Fibroblast of skin of scalp (primary cell): Measurements from ENCODE around the gene KLHDC4.
A peak's percentile ranks its signal among the peaks of the same experiment; 100 is the strongest.
"Not testable (repeated sequence)": the region's sequence is repeated elsewhere in the genome, so short reads cannot be mapped to it uniquely, and the experiment has no call there.

ENCODE experiments used
- DNase-seq: peaks from one replicate; pipeline ENCODE4 v3.0.0-alpha.2; 2013

Gene KLHDC4

DNA sequence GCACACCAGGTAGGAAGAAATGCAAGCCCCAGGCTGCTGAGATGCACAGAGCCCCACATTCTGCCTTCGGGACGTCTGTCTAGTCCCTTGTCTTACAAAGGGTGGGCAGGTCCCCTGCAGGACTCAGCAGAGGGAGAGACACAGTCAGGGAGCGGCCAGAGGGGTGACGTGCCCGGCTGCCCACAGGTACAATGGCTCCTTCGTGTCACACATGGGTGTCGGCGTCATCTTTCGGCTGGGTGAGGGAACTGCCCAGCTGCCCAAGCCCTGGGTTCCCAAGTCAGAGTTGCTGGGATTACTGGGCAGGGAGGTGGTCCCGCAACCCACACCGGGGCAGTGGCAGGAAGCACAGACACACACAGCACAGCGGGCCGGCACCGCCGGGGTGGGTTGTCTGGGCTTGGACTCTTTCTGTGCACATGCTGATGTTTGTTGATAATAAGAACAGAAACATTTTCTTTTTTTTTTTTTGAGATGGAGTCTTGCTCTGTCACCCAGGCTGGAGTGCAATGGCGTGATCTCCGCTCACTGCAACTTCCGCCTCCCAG, 82.9 kb downstream of the KLHDC4 start:
- no peak for DNase-seq

DNA sequence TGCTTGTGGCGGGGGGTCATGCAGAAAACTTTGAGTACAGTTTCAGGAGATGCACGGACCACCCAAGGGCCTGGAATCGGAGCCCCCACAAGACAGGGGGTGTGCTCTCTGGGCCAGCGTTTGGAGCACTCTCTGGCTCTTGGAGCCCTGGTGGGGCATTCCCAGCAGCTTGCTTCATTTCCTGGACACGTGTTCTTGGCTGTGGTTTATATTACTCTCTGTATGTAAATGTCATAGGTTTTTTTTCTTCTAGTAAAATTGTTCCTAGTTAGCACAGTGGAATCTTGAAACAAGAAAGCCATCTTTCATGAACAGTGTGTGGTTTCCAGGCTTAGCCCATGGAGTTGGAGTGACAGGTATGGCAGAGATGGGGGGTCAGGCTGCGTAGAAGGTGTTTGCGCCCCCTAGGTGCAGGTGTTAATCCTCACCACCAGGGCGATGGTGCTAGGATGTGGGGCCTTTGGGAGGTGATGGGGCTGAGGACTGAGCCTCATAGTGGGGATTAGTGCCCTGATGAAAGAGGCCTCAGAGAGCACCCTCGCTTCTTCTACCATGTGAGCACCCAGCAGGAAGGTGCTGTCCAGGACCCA, 83.7 kb downstream of the KLHDC4 start:
- peak; percentile 71 for DNase-seq

DNA sequence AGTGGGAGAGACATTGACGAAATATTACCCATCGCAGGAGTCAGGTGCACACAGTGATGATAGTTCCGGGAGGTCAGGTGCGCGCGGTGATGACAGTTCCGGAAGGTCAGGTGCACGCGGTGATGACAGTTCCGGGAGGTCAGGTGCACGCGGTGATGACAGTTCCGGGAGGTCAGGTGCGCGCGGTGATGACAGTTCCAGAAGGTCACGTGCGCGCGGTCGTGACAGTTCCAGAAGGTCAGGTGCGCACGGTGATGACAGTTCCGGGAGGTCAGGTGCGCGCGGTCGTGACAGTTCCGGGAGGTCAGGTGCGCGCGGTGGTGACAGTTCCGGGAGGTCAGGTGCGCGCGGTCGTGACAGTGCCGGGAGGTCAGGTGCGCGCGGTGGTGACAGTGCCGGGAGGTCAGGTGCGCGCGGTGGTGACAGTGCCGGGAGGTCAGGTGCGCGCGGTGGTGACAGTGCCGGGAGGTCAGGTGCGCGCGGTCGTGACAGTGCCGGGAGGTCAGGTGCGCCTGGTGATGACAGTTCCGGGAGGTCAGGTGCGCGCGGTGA, 84.7 kb downstream of the KLHDC4 start:
- not testable (repeated sequence) for DNase-seq

DNA sequence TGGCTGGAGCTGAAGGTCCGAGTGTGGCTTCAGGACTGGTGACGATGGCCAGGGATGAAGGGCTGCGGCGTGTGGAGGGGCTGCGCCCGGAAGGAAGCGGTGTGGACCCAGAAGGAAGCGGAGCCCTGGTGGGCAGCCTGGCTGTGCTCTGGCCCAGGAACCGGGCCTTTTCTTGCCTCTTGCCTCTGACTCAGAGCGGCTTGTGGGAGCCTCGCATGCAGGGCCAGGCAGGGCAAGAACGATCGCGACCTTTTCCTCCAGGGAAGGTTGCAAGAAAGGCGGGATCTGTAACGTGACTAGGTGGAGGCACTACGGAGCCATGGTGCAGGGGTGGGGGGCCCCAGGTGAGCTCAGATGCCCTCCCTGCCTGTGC, 85.5 kb downstream of the KLHDC4 start:
- DNase-seq, result no peak

DNA sequence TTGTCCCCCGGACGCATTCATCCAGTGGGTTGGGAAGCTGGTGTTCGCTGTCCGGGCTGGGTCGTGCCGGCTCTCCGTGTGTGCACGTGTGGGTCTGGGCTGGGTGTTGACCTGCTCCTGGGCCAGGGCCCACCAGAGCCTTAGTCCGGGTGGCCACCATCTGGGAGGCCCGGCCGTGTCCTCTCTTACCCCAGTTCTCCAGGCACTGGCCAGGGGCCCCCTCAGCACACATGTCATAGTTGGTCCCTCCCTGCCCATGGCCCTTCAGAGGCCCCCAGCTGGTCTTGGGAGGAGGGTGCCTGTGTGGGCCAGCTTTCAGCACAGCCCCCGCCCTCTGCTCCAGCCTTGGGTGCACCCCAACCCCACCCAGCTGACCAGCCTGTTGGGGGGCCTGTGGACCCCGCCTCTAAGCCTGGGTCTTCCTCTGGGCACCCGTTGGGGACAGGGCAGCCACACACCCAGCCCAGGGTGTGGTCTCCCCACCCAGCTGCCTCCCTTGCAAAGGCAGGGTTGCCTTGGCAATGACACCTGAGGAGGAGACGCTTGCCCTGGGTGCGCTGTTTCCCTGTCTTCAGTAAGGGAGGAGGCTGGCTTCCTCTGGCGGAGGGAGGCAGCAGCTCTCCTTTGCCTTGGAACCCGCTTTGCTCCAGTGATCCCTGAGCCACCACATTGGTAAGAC, 86.1 kb downstream of the KLHDC4 start:
- no peak for DNase-seq

DNA sequence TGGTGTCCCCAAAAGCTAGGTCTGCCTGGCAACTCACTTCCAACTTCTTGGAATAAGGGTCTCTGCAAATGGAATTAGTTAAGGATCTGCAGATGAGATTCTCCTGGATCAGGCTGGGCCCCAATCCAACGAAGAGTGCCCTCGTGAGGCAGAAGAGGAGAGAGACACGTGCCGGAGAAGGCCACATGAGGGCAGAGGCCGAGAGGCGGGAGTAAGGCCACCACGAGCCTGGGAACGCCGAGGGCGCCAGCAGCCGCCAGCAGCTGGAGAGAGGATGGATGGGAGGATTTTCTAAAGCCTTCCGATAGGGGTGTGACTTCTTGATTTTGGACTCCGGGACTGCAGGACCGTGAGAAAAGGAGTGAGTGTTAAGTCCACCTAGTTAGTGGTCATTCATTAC, 87.2 kb downstream of the KLHDC4 start:
- DNase-seq, result no peak

DNA sequence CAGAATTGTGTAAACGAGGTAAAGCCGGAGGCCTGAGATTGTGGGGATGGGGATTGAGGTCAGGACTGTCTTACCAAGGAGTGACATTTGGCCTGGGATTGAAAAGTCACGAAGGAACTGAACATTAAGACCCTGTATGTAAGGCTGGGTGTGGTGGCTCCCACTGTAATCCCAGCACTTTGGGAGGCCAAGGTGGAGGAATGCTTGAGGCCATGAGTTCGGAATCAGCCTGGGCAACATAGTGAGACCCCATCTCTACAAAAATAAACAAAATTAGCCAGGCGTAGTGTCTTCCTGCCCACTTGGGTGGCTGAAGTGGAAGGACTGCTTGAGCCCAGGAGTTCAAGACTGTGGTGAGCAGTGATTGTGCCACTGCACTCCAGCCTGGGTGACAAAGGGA, 88.0 kb downstream of the KLHDC4 start:
- DNase-seq, result no peak

DNA sequence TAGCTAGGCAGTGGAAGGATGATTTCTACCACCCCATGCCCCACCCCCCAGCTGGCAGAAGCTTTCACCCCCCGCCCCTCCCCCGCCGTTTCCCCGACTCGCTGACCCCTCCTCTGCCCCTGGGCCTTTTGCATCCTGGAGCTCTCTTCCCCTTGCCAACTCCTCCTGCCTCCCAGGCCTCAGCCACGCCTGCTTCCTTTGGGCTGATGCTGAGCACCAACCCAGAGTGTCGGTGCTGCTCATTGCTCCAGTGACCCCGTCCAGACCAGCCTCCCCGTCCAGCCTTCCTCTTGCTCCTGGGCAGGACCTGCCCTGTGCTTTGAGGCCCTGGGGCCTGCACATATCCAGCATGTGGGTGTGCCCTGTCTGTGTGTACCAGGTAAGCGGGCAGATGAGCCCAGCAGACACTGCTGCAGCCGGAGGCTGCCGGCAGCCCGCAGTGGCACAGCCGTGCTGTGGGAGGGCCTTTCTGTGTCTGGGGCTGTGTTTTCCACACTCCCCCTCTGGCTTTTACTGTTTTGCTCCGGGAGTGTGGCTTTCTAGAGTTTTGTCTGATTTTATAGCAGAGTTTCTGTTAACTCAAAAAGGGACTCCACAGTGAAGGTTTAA, 90.6 kb downstream of the KLHDC4 start:
- DNase-seq, result no peak

DNA sequence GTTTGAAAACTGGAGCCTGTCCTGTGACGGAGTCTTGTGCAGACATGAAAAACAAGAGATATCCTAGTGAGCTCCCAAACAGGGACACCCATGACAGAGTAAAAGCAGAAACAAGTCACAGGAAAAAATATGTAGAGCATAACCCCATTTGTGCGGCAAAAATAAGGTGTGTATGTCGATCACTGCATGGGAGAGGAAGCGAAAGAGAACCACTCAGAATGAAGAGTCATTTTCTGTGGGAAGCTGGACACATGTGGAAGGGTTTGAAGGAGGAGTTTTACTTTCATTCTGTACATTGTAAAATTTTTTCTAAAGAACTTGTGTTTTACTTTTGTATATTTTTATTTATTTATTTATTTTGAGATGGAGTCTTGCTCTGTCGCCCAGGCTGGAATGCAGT, 91.4 kb downstream of the KLHDC4 start:
- no peak for DNase-seq

DNA sequence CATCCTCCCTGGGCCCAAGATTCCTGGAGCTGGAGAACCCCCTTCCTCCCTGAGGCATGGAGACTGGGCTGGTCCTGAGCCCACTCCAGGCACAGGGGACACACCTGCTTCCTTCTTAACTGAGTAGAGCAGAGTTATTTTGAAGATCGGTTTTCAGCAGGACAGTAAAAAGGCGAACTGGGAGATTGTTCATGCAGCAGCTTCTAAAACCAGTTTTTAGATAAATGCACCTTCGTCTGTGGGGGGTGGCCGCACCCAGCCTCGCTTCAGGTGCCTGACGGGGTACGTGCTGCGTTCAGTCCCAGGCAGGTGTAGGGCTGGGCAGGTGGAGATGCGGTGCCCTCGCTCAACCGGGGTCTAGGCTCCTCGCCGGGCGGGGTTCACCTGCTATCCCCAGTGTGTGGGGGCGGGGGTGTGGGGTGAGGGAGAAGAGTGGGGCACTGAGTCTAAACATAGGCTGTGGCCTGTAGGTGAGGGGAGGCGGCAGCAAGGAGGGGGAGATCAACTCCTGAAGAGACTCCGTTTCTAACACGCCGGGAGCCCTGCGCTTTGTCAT, 94.0 kb downstream of the KLHDC4 start:
- DNase-seq, result no peak

DNA sequence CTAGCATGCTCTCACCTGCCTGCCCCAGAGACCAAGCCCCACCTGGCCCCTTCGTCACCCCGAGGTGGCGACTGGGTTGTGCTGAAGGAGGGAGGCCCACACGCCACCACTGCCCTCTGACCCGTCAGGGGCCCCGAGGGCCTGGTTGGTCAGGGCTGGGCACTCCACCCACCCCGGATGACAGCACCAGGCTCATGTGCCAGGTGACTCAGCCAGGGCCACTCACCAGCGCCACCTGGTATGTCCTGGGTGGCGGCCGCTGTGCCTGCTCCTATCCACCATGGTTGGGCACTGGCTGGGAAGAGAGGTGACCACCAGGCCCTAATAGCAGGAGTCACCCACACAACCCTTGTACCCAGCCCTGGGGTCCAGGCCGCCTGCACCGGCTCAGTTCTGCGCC, 94.6 kb downstream of the KLHDC4 start:
- DNase-seq, result no peak

DNA sequence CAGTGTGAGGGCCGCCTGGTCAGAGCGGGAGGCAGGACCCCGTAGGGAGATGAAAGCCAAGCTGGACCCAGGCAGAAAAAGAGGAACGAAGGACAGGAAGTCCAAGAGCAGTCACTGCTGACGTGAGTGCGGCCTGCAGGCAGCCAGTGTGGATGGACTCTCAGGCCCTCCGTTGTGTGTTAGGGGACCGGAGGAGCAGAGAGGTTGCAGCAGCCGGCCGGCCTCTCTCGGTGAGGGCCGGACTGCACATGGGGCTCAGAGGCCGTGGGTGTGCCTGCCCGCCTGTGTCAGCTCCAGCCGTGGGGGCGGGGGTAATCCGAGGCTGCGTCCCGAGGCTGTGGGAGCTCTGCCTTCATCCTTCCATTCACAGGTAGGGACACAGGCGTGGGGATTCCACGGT, 96.1 kb downstream of the KLHDC4 start:
- DNase-seq, result no peak

DNA sequence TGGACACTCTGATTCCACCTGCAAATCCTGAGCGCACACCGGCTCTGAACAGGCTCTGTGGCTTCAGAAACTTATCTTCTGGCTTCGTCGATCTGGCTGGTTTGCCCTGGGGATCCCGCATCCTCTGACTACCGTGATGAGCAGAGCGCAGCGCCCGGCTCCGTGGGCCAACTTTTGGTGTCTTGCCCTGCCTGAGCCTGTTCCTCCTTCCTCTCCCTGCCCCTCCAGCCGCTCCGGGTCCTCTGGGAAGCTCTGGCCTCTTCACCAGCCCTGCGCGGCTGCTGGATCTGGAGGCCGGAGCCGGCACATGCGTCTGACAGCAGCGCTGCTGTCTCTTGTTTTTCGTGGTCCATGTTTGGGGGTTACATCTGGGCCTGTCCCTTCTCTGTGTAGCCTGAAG, 97.8 kb downstream of the KLHDC4 start:
- no peak for DNase-seq

DNA sequence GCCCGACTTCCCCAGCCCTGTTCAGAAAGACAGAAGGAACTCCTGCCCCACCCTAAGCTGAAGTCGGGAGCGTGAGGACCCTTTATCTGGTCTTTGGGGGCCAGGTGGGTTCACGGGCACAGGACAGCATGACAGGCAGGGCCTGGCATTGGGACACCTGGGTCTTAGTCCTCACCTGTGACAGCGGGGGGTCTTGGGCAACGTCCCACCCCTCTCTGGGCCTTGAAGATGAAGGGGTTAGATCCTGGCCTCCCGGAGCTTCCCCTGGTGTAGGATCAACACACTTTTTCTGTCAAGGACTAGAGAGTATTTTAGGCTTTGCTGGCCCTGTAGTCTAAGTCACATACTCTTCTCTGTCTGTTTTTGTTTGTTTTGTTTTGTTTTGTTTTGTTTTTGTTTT, 98.3 kb downstream of the KLHDC4 start:
- no peak for DNase-seq

DNA sequence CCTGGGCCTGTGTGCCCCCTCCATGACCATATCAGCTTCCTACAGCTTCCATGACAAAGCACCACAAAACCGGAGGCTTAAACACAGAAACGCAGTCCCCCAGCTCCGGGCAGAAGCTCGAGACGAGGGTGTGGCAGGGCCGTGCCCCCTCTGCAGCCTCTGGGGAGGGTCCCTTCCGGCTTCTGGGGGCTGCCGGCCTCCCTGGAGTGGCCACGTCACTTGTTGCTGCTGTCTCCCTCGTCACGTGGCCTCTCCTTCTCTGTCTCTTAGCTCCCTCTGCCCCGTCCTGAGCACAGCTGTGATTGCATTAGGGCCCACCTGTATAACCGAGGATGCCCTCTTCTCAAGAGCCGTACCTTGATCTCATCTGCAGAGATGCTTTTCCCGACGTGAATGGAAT, 98.9 kb downstream of the KLHDC4 start:
- no peak for DNase-seq

DNA sequence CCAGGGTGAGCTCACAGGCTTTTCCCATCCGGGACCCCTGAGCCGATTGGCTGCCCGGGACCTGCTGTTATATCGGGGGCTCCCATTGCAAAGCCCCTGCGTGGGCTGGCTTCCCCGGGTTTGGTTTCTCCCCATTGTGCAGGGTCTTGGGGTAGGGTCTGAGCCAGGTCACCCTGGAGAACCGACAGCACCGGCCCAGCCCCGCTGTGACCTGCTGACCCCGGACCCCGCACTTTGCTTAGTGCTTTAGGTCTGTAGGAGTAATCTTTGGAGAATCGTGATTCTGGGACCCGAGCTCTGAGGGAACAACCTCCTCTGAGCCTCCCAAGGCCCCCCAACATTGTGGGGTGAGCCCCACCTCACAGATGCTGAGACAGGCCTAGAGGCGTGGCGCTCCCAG, 100.6 kb downstream of the KLHDC4 start:
- DNase-seq, result no peak

DNA sequence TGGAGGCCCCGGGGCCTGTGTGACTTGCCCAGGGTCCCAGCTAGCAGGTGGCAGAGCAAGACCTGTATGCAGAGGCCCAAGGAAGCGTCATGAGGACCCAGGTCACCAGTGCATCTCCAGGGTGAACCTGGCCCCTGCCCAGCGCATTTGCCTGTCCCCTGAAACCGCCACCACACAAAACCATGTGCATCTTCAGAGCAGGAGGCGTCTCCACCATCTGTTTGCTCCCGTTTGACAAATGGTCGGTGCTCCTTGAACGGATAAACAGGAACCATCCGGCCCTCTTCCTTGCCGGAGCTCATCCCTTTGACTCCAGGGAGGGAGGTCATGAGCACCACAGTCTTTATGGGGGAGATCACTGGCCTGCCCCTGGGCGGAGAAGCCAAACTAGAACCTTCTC, 101.0 kb downstream of the KLHDC4 start:
- DNase-seq, result no peak

DNA sequence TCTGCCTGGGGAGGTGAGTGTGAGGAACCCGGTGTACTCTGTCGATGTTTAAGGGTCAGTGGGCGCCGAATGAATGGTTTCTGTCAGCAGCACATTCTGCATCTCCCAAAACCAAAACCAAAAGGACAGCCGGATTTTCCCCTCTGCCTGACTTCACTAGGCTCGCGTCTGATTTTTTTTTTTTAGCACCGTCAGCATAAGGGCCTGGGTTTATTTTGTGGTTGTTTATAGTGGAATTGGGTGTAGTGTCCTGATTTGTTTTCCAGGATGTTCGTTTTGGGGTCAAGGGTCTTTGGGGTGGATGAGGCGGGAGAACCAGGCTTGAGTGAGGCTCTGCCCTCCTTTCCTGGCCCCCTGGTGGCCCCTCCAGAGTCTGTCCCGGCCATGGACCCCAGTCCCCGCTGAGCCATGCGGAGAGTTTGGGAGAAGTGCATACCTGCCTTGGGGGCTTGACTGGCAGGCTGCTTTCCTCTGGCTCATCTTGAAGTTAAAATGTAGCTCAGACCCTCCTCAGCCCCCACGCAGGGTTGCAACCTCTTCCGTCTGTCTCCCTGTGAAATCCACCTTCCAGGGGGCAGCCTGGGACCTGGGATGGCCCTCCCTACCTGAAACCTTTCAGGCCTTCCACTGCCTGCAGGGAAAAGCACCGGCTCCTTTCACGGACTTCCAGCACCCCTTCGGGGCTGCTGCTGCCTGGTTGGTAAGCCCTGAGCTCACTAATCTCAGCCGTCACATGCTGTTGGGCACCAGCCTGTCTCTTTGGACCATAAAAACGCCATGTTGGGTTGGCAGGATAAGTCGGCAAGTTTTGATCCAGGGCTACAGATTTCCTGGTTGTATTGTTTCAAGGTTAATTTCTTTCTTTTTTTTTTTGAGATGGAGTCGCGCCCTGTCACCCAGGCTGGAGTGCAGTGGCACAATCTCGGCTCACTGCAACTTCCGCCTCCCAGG, 103.3 kb downstream of the KLHDC4 start:
- no peak for DNase-seq

DNA sequence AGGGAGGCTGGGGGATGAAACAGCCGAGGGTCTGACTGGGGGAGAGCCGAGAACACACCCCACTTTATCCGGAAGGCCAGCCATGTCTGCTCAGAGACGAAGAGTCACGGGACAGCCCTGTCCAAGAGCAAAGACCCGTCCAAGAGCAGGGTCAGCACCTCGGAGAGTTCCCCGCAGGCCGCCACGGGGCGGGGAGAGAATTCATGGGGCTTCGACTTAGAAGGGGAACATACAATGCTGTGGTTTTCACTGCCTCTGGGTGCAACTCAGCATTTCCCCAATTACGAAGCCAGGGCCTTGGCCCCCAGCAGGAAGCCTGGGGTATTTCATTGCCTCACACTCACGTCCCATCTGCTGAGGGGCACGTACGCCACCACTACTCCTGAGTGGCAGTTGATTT, 104.2 kb downstream of the KLHDC4 start:
- DNase-seq, result peak; percentile 53

DNA sequence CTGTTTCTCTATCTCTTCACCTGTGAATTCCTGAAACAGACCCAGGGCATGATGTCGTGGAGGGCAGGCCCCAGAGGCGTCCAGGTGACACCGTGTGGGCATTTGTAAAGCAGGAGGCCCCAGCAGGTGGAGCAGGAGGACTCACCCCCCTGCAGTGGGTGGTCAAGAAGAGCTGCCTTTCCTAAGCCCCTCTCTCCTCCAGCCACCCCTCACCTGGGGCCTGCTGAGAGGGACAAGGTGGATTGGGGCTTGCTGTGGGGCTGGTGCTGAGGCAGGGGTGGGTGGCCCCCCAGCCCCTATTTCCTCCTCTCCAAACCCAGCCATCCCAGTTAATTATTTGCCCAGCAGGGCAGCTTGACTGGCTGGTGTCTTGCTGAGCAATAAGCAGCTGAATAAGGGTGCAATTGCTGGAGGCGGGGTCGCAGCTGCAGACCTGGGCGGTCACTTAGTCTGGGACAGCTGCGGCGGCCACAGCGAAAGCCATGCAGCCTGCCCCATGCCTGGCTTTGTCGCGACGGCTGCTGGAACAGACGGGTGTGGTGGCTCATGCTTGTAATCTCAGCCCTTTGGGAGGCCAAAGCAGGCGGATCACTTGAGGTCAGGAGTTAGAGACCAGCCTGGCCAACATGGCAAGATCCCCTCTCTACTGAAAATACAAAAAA, 107.1 kb downstream of the KLHDC4 start:
- DNase-seq, result no peak
